ENCODE measurements around the gene ARID1B. TPM values are rescaled to one million over a fixed set of nuclear protein-coding genes. Genes with fewer than 3 reads are reported as not detected.
A peak's percentile ranks its signal among the peaks of the same experiment; 100 is the strongest.

ARID1B gene
- total and polyA plus RNA-seq, 10 donors: 17.7 to 223 (median 141) TPM

DNA sequence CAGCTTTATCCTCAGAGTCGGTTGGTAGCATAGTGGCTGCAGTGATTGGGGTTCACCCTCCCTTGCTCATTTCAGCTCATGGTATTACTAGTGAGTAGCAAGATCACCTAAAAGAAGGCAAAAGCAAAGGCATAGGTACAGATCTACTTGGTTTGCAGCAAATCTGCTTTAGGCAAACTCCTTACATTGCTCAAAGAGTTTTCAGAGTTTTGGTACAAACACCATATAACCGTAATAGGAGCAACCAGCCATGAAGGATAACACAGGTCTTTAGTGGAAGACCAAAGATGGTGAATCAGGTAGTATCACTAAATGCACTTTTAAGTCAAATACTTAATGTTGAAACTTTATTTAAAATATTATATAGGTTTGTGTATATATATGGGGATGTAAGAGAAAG lies 172.9 kb downstream of the ARID1B start:
- H3K27ac ChIP-seq: no peak overlapping the region
- H3K4me3 ChIP-seq: no peak overlapping the region
- DNase-seq: no peak
- no peaks in the 10 kb centered on the region for H3K27me3 ChIP-seq (replicated peaks in 1 of 7)
- no peaks in the 10 kb centered on the region for H3K36me3 ChIP-seq
- TF ChIP-seq, protein P1, sequence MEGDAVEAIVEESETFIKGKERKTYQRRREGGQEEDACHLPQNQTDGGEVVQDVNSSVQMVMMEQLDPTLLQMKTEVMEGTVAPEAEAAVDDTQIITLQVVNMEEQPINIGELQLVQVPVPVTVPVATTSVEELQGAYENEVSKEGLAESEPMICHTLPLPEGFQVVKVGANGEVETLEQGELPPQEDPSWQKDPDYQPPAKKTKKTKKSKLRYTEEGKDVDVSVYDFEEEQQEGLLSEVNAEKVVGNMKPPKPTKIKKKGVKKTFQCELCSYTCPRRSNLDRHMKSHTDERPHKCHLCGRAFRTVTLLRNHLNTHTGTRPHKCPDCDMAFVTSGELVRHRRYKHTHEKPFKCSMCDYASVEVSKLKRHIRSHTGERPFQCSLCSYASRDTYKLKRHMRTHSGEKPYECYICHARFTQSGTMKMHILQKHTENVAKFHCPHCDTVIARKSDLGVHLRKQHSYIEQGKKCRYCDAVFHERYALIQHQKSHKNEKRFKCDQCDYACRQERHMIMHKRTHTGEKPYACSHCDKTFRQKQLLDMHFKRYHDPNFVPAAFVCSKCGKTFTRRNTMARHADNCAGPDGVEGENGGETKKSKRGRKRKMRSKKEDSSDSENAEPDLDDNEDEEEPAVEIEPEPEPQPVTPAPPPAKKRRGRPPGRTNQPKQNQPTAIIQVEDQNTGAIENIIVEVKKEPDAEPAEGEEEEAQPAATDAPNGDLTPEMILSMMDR (IDR thresholded peaks at IDR 0.05 in 8 of 11, conservative IDR thresholded peaks at IDR 0.05 in 3 of 11): no peak
- TF ChIP-seq POLR2A (IDR thresholded peaks at IDR 0.05) (no peak), POLR2AphosphoS5 (IDR thresholded peaks at IDR 0.05) (no peak)
- intact Hi-C loops (cut with DNase I; ENCODE audit: low total_unique reads): no loop called here
- WGBS, 5 donors: 73 to 96% (median 95%) methylated on average over 2 of the region's 2 CpGs
- H3K9me3 ChIP-seq: no peaks in the 10 kb centered on the region
- H3K4me1 ChIP-seq: peaks cover 15 to 100% (median 60%) of the 10 kb centered on the region in 6 donors

DNA sequence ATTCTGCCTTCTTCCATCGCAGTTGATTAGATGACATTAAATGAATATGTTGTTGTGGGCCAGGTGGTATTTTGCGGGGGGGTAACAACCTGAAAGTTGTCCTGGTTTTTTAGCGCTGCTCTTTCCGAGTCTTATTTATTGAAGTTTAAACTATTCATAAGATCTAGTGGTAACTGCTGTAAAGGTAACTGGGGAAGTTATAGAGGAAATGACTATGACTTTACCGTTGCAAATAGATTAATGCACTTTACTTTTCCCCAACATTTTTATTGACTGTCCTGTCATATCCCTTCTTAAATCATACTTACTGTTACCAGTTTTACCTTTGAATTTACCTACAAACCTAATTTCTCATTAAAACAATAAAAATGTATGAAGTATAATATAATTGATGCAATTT lies 173.4 kb downstream of the ARID1B start:
- intact Hi-C loops (cut with DNase I; ENCODE audit: low total_unique reads): no loop called here
- peaks cover 17 to 100% (median 64%) of the 10 kb centered on the region in 6 donors for H3K4me1 ChIP-seq
- no peak for DNase-seq
- H3K27ac ChIP-seq: no peak overlapping the region
- 48 to 70% (median 64%) methylated on average over 5 of the region's 5 CpGs for WGBS, 5 donors
- no peaks in the 10 kb centered on the region for H3K36me3 ChIP-seq
- no peaks in the 10 kb centered on the region for H3K9me3 ChIP-seq
- no peak overlapping the region for H3K4me3 ChIP-seq
- no peak for TF ChIP-seq POLR2A (IDR thresholded peaks at IDR 0.05)
- TF ChIP-seq, protein P1 (IDR thresholded peaks at IDR 0.05 in 8 of 11, conservative IDR thresholded peaks at IDR 0.05 in 3 of 11): no peak
- TF ChIP-seq POLR2AphosphoS5 (IDR thresholded peaks at IDR 0.05): no peak
- H3K27me3 ChIP-seq (replicated peaks in 1 of 7): no peaks in the 10 kb centered on the region

DNA sequence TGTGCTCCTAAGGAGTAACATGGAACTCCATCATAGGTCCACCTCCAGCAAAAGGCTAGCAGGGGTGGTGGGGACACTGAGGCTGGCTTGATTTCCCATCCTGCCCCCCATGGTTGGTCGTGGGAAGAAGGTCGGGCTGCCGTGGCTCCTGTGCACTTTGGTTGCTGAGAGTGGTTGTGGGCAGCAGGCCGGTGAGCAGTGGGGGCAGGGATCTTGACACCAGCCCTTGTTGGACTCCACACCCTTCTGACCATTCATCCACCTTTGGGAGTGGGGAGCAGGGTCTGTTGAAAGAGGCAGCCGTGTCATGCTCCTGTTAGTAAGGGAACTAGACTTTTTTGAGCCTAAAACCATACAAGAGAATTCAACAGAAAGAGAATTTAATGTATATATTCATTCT lies 175.2 kb downstream of the ARID1B start:
- H3K9me3 ChIP-seq: no peaks in the 10 kb centered on the region
- intact Hi-C loops (cut with DNase I; ENCODE audit: low total_unique reads): no loop called here
- 78 to 83% (median 80%) methylated on average over 5 of the region's 5 CpGs for WGBS, 5 donors

DNA sequence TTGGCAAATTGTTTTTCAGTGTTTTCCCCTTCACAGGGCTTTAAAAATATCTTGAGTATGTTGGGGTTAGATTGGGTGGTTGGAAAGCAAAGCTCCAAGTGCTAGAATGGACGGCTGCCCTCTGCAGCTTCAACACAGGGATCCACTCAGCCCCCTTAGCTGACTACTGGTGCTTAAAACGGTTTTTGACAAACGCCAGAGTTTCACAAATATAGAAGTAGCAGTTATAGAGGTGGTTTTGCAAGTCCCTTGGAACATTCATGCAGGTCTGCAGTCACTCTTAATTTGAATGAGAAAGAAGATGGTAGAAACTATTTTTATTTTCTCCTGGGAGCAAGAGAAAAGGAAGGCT lies 175.9 kb downstream of the ARID1B start:
- DNase-seq: no peak
- Histone ChIP-seq H3K36me3 (no peaks in the 10 kb centered on the region), H3K27ac (peak overlapping the region in 2 of 8 donors; percentile 19 to 33), H3K27me3 (replicated peaks in 1 of 7) (no peaks in the 10 kb centered on the region), H3K4me1 (peaks cover 29 to 100% (median 68%) of the 10 kb centered on the region in 6 donors), H3K9me3 (no peaks in the 10 kb centered on the region), H3K4me3 (no peak overlapping the region)
- intact Hi-C loops (cut with DNase I; ENCODE audit: low total_unique reads): no loop called here
- TF ChIP-seq, protein P1 (IDR thresholded peaks at IDR 0.05 in 8 of 11, conservative IDR thresholded peaks at IDR 0.05 in 3 of 11): no peak
- TF ChIP-seq POLR2AphosphoS5 (IDR thresholded peaks at IDR 0.05): no peak
- no peak for TF ChIP-seq POLR2A (IDR thresholded peaks at IDR 0.05)
- WGBS, 5 donors: 23 to 43% (median 38%) methylated on average over 3 of the region's 3 CpGs

More for the DNA sequence above, 175.2 kb downstream of the ARID1B start:
- DNase-seq: no peak
- Histone ChIP-seq H3K36me3 (no peaks in the 10 kb centered on the region), H3K27me3 (replicated peaks in 1 of 7) (no peaks in the 10 kb centered on the region), H3K4me1 (peaks cover 29 to 100% (median 72%) of the 10 kb centered on the region in 6 donors), H3K27ac (no peak overlapping the region), H3K4me3 (no peak overlapping the region)
- TF ChIP-seq POLR2A (IDR thresholded peaks at IDR 0.05): no peak
- TF ChIP-seq, protein P1 (IDR thresholded peaks at IDR 0.05 in 8 of 11, conservative IDR thresholded peaks at IDR 0.05 in 3 of 11): no peak
- no peak for TF ChIP-seq POLR2AphosphoS5 (IDR thresholded peaks at IDR 0.05)
